HG03571 (cell line): ENCODE data around the gene SLC37A4.

ENCODE experiments used
- ATAC-seq: cut with Tn5 transposase; IDR thresholded peaks from one replicate; pipeline ENCODE4 v1.9.1; 2021; ENCODE audit not compliant: unreplicated experiment

The SLC37A4 gene

GRCh38 chr11:118979434-118979833 is 51.2 kb downstream of the SLC37A4 start:
- ATAC-seq: no peak

- ATAC-seq: no peak
Measured at GRCh38 chr11:118975771-118976709, 54.6 kb downstream of the SLC37A4 start.
